Osteocyte (in vitro differentiated cells): ENCODE results near the gene NLRC5. TPM values are rescaled to one million over a fixed set of nuclear protein-coding genes. Genes with fewer than 3 reads are reported as not detected.

Experiments used
- DNase-seq: peaks from one replicate; pipeline ENCODE4 v3.0.0; 2021; ENCODE audit warnings: mixed read lengths; ENCODE audit not compliant: unreplicated experiment; ENCODE audit errors: extremely low spot score
- H3K27ac Mint-ChIP-seq: one replicate; pipeline ENCODE4 v1.8.0; 2021; ENCODE audit warnings: mild to moderate bottlenecking, mixed read lengths; ENCODE audit not compliant: unreplicated experiment
- H3K27me3 Mint-ChIP-seq: one replicate; pipeline ENCODE4 v1.8.0; 2021; ENCODE audit warnings: mixed read lengths; ENCODE audit not compliant: unreplicated experiment
- H3K36me3 Mint-ChIP-seq: one replicate; pipeline ENCODE4 v1.8.0; 2021; ENCODE audit warnings: mixed read lengths; ENCODE audit not compliant: unreplicated experiment
- H3K4me1 Mint-ChIP-seq: one replicate; pipeline ENCODE4 v1.8.0; 2021; ENCODE audit warnings: mixed read lengths; ENCODE audit not compliant: unreplicated experiment
- H3K4me3 Mint-ChIP-seq: one replicate; pipeline ENCODE4 v1.8.0; 2021; ENCODE audit warnings: mild to moderate bottlenecking, moderate library complexity, mixed read lengths; ENCODE audit not compliant: unreplicated experiment
- H3K9me3 Mint-ChIP-seq: one replicate; pipeline ENCODE4 v1.8.0; 2021; ENCODE audit warnings: mixed read lengths; ENCODE audit not compliant: unreplicated experiment
- CTCF ChIP-seq: fragments of 200-600 bp; sonication (generic); IDR thresholded peaks from 2 replicates; pipeline ENCODE4 v1.5.0; 2021; ENCODE audit warnings: antibody characterized with exemption, mild to moderate bottlenecking, moderate library complexity
- total RNA-seq: library from RNA; stranded (reverse); gene quantifications from 2 replicates; pipeline ENCODE4 v1.2.1, GENCODE V29; 2021

Gene NLRC5
- total RNA-seq, 1 donor from 2014 or later: 24.7 TPM

- no peaks in the 10 kb centered on the region for H3K4me1 Mint-ChIP-seq
- no peak overlapping the region for H3K27ac Mint-ChIP-seq
- H3K36me3 Mint-ChIP-seq: peaks cover 2% of the 10 kb centered on the region
- H3K27me3 Mint-ChIP-seq: no peaks in the 10 kb centered on the region
- H3K4me3 Mint-ChIP-seq: no peak overlapping the region
- DNase-seq: no peak
- no peak for TF ChIP-seq CTCF
- no peaks in the 10 kb centered on the region for H3K9me3 Mint-ChIP-seq
Observed at GRCh38 chr16:57029161-57030160, 40.1 kb downstream of the NLRC5 start.

- Mint-ChIP-seq H3K4me3 (no peak overlapping the region), H3K27me3 (no peaks in the 10 kb centered on the region), H3K9me3 (no peaks in the 10 kb centered on the region), H3K27ac (no peak overlapping the region), H3K4me1 (no peaks in the 10 kb centered on the region), H3K36me3 (peaks cover 2% of the 10 kb centered on the region)
- no peak for DNase-seq
- TF ChIP-seq CTCF: no peak
Observed at GRCh38 chr16:57030346-57030902, 41.1 kb downstream of the NLRC5 start.

- Mint-ChIP-seq H3K4me3 (no peak overlapping the region), H3K27me3 (no peaks in the 10 kb centered on the region), H3K36me3 (peaks cover 2% of the 10 kb centered on the region), H3K27ac (no peak overlapping the region), H3K9me3 (no peaks in the 10 kb centered on the region), H3K4me1 (no peaks in the 10 kb centered on the region)
- no peak for DNase-seq
- no peak for TF ChIP-seq CTCF
Observed at GRCh38 chr16:57031156-57031555, 41.8 kb downstream of the NLRC5 start.

- Mint-ChIP-seq H3K4me3 (no peak overlapping the region), H3K36me3 (peaks cover 2% of the 10 kb centered on the region), H3K9me3 (no peaks in the 10 kb centered on the region), H3K27ac (no peak overlapping the region), H3K4me1 (no peaks in the 10 kb centered on the region), H3K27me3 (no peaks in the 10 kb centered on the region)
- no peak for TF ChIP-seq CTCF
- DNase-seq: no peak
Observed at GRCh38 chr16:57032346-57032745, 43.0 kb downstream of the NLRC5 start.

- Mint-ChIP-seq H3K4me3 (no peak overlapping the region), H3K27ac (no peak overlapping the region), H3K9me3 (no peaks in the 10 kb centered on the region), H3K4me1 (no peaks in the 10 kb centered on the region), H3K27me3 (no peaks in the 10 kb centered on the region), H3K36me3 (peaks cover 2% of the 10 kb centered on the region)
- DNase-seq: no peak
- TF ChIP-seq CTCF: no peak
Observed at GRCh38 chr16:57032931-57033330, 43.6 kb downstream of the NLRC5 start.
